Kidney (tissue), 14 donors: ENCODE results near the gene PRKAR1B. TPM values are rescaled to one million over a fixed set of nuclear protein-coding genes. Genes with fewer than 3 reads are reported as not detected.

Experiments
- DNase-seq, 5 donors: peaks; one replicate each; pipeline ENCODE4 v3.0.0-alpha.2; 2013 to 2020
- FAIRE-seq: peaks from 2 replicates; lab custom pipeline; 2012; peaks lifted over from hg19 to GRCh38; lab: Jason Lieb, UNC
- H3K27ac ChIP-seq, 2 donors: one replicate each; pipeline ENCODE4 v1.7.0; 2013; ENCODE audit warnings: low read depth in 2 of 2, low read length in 2 of 2, inconsistent platforms in 1 of 2
- H3K27me3 ChIP-seq: one replicate; pipeline ENCODE4 v1.7.1; 2013; ENCODE audit warnings: low read length, inconsistent platforms; ENCODE audit not compliant: control insufficient read depth, insufficient read depth
- H3K36me3 ChIP-seq, 3 donors: one replicate each; pipeline versions ENCODE4 v1.7.0 to v1.7.1; 2013; ENCODE audit warnings: low read length in 3 of 3, control low read depth in 1 of 3, inconsistent platforms in 1 of 3; ENCODE audit not compliant: insufficient read depth in 3 of 3, control insufficient read depth in 2 of 3
- H3K4me1 ChIP-seq, 3 donors: one replicate each; pipeline versions ENCODE4 v1.7.0 to v1.7.1; 2013; ENCODE audit warnings: low read length in 3 of 3, inconsistent platforms in 1 of 3, low read depth in 1 of 3; ENCODE audit not compliant: control insufficient read depth in 2 of 3, insufficient read depth in 2 of 3
- H3K4me3 ChIP-seq, 3 donors: one replicate each; pipeline versions ENCODE4 v1.7.0 to v1.8.1; 2013; ENCODE audit warnings: low read length in 3 of 3, control low read depth in 1 of 3, inconsistent platforms in 1 of 3
- H3K9ac ChIP-seq, 3 donors: one replicate each; pipeline versions ENCODE4 v1.7.0 to v1.7.1; 2013; ENCODE audit warnings: low read length in 3 of 3, control low read depth in 1 of 3, inconsistent platforms in 1 of 3
- H3K9me3 ChIP-seq, 3 donors: one replicate each; pipeline versions ENCODE4 v1.7.0 to v1.7.1; 2013; ENCODE audit warnings: low read length in 3 of 3, control low read depth in 1 of 3, inconsistent platforms in 1 of 3; ENCODE audit not compliant: control insufficient read depth in 2 of 3, insufficient read depth in 1 of 3
- intact Hi-C: fragments of 100-400 bp; cut with DNase I; formaldehyde crosslinking; loops from one replicate; pipeline ENCODE4 v1.11.1; 2022
- polyA plus RNA-seq: library from polyadenylated mRNA; stranded (reverse); fragments of 350-450 nt; fragmentation: Illumina TruSeq; extraction: RNeasy Lipid Tissue Mini Kit (QIAGEN cat#74804); gene quantifications from one replicate; pipeline ENCODE4 v1.2.3, GENCODE V29; 2014; ENCODE audit warnings: low read depth, low replicate concordance; ENCODE audit not compliant: insufficient read depth
- total RNA-seq: library from RNA; stranded (reverse); fragmentation: NEBNext Ultra II Directional; extraction: Animal tissue kit (Norgen Biotek cat#: 25700); gene quantifications from one replicate; pipeline ENCODE4 v1.2.1, GENCODE V29; 2021
- TF ChIP-seq, protein P1 (sequence below): IDR thresholded peaks from 3 replicates; pipeline ENCODE4 v1.5.1; 2012; ENCODE audit warnings: mild to moderate bottlenecking, moderate library complexity, borderline replicate concordance; ENCODE audit not compliant: insufficient read depth; ENCODE audit errors: extremely low read depth
- donor health status: control.
- donor health status: control.
- donor health status: control.
- donor health status: control.
- donor health status: control.
- donor health status: DM: yes; HTN: yes; CAD: no.
- donor health status: Normal renal cell carcinoma (clear cell type).

PRKAR1B gene
- total and polyA plus RNA-seq, 2 donors from 2014 or later = 15.9 to 21.4 TPM

DNA sequence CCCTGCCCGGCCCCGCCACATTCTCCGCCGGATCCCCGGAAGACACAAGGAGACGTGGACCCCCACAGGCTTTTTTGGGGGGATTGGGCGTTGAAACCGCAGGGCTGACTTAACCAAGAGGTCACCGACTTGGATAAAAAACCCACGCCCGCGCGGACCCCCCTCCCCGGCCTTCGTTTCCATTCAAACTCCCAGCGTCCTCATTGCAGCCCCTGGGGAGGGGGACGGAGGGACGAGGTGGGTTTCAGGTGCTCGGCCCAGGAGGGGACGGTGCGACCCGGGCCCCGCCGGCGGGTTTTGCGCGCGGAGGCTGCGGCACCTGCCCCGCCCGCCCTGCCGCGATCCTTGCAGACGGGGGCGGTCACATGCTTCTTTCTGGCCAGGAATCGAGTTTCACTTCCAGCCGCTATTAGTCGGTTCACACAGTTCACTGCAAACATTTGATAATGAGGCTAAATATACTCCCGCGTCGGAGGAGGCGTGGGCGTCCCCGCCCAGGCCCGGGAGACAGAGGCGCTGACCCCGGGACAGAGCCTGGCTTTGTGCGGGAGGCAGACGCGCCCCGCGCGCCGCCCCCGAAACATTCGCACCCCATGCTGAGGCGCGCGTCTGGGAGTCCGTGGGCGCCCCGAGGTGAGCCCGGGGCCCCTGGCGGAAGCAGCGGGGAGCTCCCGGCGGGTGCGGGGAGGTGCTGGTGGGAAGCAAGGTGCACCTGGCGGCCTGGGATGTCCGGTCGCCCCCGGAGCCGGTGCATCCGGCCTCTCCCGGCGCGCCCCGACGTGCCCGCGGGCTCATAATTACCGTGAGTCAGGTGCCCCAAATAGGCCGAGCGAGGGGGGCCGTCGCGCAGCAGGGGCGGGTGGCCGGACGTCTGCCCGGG lies 204.8 kb downstream of the PRKAR1B start:
- Histone ChIP-seq H3K9ac (peak overlapping the region in 1 of 3 donors; percentile 26), H3K27ac (no peak overlapping the region), H3K9me3 (no peaks in the 10 kb centered on the region), H3K4me1 (peaks cover 0 to 9% (median 0%) of the 10 kb centered on the region in 3 donors), H3K27me3 (no peaks in the 10 kb centered on the region), H3K4me3 (peak overlapping the region; percentile 11 to 46 (median 14)), H3K36me3 (no peaks in the 10 kb centered on the region)
- FAIRE-seq (no peak), DNase-seq (peak; percentile 82 to 92 (median 86))
- TF ChIP-seq, protein P1, sequence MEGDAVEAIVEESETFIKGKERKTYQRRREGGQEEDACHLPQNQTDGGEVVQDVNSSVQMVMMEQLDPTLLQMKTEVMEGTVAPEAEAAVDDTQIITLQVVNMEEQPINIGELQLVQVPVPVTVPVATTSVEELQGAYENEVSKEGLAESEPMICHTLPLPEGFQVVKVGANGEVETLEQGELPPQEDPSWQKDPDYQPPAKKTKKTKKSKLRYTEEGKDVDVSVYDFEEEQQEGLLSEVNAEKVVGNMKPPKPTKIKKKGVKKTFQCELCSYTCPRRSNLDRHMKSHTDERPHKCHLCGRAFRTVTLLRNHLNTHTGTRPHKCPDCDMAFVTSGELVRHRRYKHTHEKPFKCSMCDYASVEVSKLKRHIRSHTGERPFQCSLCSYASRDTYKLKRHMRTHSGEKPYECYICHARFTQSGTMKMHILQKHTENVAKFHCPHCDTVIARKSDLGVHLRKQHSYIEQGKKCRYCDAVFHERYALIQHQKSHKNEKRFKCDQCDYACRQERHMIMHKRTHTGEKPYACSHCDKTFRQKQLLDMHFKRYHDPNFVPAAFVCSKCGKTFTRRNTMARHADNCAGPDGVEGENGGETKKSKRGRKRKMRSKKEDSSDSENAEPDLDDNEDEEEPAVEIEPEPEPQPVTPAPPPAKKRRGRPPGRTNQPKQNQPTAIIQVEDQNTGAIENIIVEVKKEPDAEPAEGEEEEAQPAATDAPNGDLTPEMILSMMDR = no peak
- intact Hi-C loops = no loop called here

DNA sequence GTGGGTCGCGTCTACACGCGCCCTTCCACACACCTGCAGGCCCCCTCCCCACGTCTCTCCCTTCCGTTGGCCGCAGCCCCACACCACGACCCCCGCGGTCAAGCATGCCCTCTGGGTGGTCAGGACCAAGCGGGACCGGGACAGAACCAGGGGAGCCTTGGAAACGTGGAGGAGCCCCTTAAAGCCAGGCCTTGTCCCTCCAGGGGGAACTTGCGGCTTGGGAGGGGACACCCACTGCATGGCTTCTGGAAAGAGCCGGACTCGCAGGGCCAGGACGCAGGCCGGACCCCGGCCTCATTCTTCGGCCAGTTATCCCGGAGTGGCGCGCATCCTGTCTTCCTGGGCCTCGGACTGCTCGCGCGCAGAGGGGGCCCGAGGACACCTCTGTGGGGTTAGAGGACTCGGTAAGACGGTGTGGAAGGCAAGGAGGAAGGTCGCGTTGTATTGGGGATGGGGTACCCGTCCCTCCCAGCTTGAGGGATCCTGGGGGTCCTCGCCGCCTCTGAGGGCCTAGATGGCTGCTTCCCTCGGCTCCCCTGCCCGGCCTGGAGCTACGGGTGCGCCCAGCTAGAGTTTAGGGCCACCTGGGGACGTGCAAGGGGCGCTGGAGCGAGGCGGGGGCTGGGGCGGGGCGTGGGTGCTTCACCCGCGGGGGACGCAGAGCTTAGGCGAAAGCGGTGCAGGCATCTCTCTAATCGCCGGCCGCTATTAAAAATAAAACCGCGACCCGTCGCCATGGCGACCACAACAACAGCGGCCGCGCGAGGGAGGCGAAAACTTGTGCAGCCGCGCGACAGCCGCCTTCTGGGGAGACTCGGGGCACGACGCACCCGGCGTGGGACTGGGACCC lies 205.6 kb downstream of the PRKAR1B start:
- intact Hi-C loops = no loop called here
- DNase-seq = peak; percentile 83 to 92 (median 87)
- TF ChIP-seq, protein P1 = no peak
- Histone ChIP-seq H3K4me3 (peak overlapping the region in 1 of 3 donors; percentile 46), H3K9ac (no peak overlapping the region), H3K27me3 (no peaks in the 10 kb centered on the region), H3K27ac (no peak overlapping the region), H3K36me3 (no peaks in the 10 kb centered on the region), H3K9me3 (no peaks in the 10 kb centered on the region), H3K4me1 (peaks cover 0 to 9% (median 0%) of the 10 kb centered on the region in 3 donors)
- FAIRE-seq = no peak

DNA sequence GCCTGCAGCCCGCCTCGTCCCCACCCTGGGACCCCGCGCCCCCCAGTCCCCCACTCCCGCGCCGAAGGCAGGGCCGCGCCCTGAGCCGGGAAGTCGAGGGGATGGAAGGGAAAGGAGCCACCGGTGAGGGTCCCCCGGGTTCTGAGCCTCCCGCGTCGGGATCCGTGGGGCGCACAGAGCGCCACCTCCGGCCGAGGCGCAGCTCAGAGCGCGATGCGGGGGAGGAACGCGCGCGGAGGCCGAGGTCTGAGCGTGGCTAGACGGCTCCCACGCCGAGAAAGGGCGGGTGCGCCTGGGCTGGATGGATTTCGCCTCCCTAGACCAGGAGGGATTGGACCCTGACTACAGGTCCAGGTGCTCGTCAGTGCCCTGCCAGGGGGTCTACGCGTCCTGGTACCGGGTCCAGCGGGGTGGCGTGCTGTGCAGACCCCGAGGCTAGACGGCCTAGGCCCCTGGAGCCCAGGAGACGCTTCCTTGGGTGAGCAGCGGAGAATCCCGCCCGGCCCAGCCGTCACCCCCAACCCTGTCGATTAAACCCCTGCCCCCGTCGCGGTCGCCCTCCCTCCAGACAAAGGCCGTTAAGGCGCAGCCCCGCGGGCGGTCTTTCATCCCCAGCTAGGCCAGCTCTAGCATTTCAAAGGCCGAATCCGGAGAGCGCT lies 206.4 kb downstream of the PRKAR1B start:
- FAIRE-seq (no peak), DNase-seq (peak in 4 of 5 donors; percentile 65 to 81 (median 74))
- no peak overlapping the region for H3K4me3 ChIP-seq
- no peaks in the 10 kb centered on the region for H3K36me3 ChIP-seq
- TF ChIP-seq, protein P1 = no peak
- intact Hi-C loops = no loop called here
- peaks cover 0 to 9% (median 0%) of the 10 kb centered on the region in 3 donors for H3K4me1 ChIP-seq
- peak overlapping the region; percentile 74 to 77 for H3K27ac ChIP-seq
- H3K27me3 ChIP-seq = no peaks in the 10 kb centered on the region
- H3K9me3 ChIP-seq = no peaks in the 10 kb centered on the region
- no peak overlapping the region for H3K9ac ChIP-seq
